Activated CD4-positive, alpha-beta T cell treated with anti-CD3 and anti-CD28 coated beads for 1 hour (primary cell): ENCODE measurements around the gene BMPR1A.

Source experiments
- DNase-seq: peaks from one replicate; pipeline ENCODE4 v3.0.0-alpha.2; 2020

BMPR1A gene

GRCh38 chr10:86958116-86958900 lies 201.9 kb downstream of the BMPR1A start, which contains the start of gene SNCG:
Gene SNCG (plus strand): TSS chr10:86958599. CDS start chr10:86958698, 99 bp downstream.
- DNase-seq: no peak

GRCh38 chr10:86958901-86959736 lies 202.7 kb downstream of the BMPR1A start:
- no peak for DNase-seq

GRCh38 chr10:86959737-86960002 lies 203.3 kb downstream of the BMPR1A start:
- no peak for DNase-seq

- DNase-seq: no peak
These were observed 203.8 kb downstream of the BMPR1A start for GRCh38 chr10:86960003-86960862.

GRCh38 chr10:86960863-86961434 lies 204.5 kb downstream of the BMPR1A start:
- DNase-seq: no peak

GRCh38 chr10:86961481-86962091 lies 205.2 kb downstream of the BMPR1A start:
- no peak for DNase-seq

GRCh38 chr10:86962136-86962980 lies 205.9 kb downstream of the BMPR1A start:
- DNase-seq: no peak

- DNase-seq: no peak
These were observed 206.5 kb downstream of the BMPR1A start for GRCh38 chr10:86962981-86963310.

GRCh38 chr10:86963341-86963919 lies 207.0 kb downstream of the BMPR1A start:
- DNase-seq: no peak

GRCh38 chr10:86964061-86964846 lies 207.8 kb downstream of the BMPR1A start:
- no peak for DNase-seq

GRCh38 chr10:86964847-86965190 lies 208.4 kb downstream of the BMPR1A start:
- DNase-seq: no peak

GRCh38 chr10:86965986-86966654 lies 209.7 kb downstream of the BMPR1A start:
- DNase-seq: no peak

- no peak for DNase-seq
These were observed 211.1 kb downstream of the BMPR1A start for GRCh38 chr10:86967481-86967941.

- no peak for DNase-seq
These were observed 212.0 kb downstream of the BMPR1A start, which contains the start of gene ADIRF for GRCh38 chr10:86968271-86968993. Gene ADIRF (plus strand): TSS chr10:86968482. CDS start chr10:86968545, 63 bp downstream.

GRCh38 chr10:86968994-86969355 lies 212.6 kb downstream of the BMPR1A start:
- no peak for DNase-seq

- DNase-seq: no peak
These were observed 213.1 kb downstream of the BMPR1A start for GRCh38 chr10:86969421-86970041.

GRCh38 chr10:86970162-86970981 lies 214.0 kb downstream of the BMPR1A start:
- no peak for DNase-seq

GRCh38 chr10:86970982-86971231 lies 214.5 kb downstream of the BMPR1A start:
- DNase-seq: no peak
